ENCODE measurements around the gene FAAP20.

FAAP20 gene

GRCh38 chr1:2190491-2190976, 4.0 kb downstream of the FAAP20 start:
- TF ChIP-seq ESRRG (CRISPR knock-in tag; IDR thresholded peaks at IDR 0.05): no peak
- no peak for TF ChIP-seq ISL1 (CRISPR knock-in tag; IDR thresholded peaks at IDR 0.05)
- no peak for TF ChIP-seq PPARA (CRISPR knock-in tag; IDR thresholded peaks at IDR 0.05; ENCODE audit: borderline replicate concordance)
- no peak for TF ChIP-seq ZFP3 (CRISPR knock-in tag; IDR thresholded peaks at IDR 0.05)
- TF ChIP-seq TCF4 (CRISPR knock-in tag; IDR thresholded peaks at IDR 0.05; ENCODE audit: borderline replicate concordance): no peak
- no peak for TF ChIP-seq ZNF8 (CRISPR knock-in tag; IDR thresholded peaks at IDR 0.05)
- TF ChIP-seq ZC3H10 (CRISPR knock-in tag; IDR thresholded peaks at IDR 0.05): no peak
- no peak for TF ChIP-seq ARNTL (CRISPR knock-in tag; IDR thresholded peaks at IDR 0.05; ENCODE audit: borderline replicate concordance, low read depth)
- no peak for TF ChIP-seq RARB (CRISPR knock-in tag; IDR thresholded peaks at IDR 0.05)
- TF ChIP-seq ZFP30 (CRISPR knock-in tag; IDR thresholded peaks at IDR 0.05): no peak
- TF ChIP-seq, protein P1, sequence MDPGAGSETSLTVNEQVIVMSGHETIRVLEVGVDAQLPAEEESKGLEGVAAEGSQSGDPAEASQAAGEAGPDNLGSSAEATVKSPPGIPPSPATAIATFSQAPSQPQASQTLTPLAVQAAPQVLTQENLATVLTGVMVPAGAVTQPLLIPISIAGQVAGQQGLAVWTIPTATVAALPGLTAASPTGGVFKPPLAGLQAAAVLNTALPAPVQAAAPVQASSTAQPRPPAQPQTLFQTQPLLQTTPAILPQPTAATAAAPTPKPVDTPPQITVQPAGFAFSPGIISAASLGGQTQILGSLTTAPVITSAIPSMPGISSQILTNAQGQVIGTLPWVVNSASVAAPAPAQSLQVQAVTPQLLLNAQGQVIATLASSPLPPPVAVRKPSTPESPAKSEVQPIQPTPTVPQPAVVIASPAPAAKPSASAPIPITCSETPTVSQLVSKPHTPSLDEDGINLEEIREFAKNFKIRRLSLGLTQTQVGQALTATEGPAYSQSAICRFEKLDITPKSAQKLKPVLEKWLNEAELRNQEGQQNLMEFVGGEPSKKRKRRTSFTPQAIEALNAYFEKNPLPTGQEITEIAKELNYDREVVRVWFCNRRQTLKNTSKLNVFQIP (CRISPR knock-in tag; IDR thresholded peaks at IDR 0.05; ENCODE audit: borderline replicate concordance, low read depth): no peak
- no peak for TF ChIP-seq ZNF565 (CRISPR knock-in tag; conservative IDR thresholded peaks at IDR 0.05; ENCODE audit: low read depth)
- TF ChIP-seq, protein P2, sequence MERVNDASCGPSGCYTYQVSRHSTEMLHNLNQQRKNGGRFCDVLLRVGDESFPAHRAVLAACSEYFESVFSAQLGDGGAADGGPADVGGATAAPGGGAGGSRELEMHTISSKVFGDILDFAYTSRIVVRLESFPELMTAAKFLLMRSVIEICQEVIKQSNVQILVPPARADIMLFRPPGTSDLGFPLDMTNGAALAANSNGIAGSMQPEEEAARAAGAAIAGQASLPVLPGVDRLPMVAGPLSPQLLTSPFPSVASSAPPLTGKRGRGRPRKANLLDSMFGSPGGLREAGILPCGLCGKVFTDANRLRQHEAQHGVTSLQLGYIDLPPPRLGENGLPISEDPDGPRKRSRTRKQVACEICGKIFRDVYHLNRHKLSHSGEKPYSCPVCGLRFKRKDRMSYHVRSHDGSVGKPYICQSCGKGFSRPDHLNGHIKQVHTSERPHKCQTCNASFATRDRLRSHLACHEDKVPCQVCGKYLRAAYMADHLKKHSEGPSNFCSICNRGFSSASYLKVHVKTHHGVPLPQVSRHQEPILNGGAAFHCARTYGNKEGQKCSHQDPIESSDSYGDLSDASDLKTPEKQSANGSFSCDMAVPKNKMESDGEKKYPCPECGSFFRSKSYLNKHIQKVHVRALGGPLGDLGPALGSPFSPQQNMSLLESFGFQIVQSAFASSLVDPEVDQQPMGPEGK (CRISPR knock-in tag; IDR thresholded peaks at IDR 0.05; ENCODE audit: borderline replicate concordance): no peak
- TF ChIP-seq, protein P3, sequence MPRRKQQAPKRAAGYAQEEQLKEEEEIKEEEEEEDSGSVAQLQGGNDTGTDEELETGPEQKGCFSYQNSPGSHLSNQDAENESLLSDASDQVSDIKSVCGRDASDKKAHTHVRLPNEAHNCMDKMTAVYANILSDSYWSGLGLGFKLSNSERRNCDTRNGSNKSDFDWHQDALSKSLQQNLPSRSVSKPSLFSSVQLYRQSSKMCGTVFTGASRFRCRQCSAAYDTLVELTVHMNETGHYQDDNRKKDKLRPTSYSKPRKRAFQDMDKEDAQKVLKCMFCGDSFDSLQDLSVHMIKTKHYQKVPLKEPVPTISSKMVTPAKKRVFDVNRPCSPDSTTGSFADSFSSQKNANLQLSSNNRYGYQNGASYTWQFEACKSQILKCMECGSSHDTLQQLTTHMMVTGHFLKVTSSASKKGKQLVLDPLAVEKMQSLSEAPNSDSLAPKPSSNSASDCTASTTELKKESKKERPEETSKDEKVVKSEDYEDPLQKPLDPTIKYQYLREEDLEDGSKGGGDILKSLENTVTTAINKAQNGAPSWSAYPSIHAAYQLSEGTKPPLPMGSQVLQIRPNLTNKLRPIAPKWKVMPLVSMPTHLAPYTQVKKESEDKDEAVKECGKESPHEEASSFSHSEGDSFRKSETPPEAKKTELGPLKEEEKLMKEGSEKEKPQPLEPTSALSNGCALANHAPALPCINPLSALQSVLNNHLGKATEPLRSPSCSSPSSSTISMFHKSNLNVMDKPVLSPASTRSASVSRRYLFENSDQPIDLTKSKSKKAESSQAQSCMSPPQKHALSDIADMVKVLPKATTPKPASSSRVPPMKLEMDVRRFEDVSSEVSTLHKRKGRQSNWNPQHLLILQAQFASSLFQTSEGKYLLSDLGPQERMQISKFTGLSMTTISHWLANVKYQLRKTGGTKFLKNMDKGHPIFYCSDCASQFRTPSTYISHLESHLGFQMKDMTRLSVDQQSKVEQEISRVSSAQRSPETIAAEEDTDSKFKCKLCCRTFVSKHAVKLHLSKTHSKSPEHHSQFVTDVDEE (CRISPR knock-in tag; IDR thresholded peaks at IDR 0.05): no peak
- TF ChIP-seq OSR1 (CRISPR knock-in tag; IDR thresholded peaks at IDR 0.05): no peak
- TF ChIP-seq ZNF70 (CRISPR knock-in tag; IDR thresholded peaks at IDR 0.05): no peak
- TF ChIP-seq, protein P4, sequence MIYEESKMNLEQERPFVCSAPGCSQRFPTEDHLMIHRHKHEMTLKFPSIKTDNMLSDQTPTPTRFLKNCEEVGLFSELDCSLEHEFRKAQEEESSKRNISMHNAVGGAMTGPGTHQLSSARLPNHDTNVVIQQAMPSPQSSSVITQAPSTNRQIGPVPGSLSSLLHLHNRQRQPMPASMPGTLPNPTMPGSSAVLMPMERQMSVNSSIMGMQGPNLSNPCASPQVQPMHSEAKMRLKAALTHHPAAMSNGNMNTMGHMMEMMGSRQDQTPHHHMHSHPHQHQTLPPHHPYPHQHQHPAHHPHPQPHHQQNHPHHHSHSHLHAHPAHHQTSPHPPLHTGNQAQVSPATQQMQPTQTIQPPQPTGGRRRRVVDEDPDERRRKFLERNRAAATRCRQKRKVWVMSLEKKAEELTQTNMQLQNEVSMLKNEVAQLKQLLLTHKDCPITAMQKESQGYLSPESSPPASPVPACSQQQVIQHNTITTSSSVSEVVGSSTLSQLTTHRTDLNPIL (CRISPR knock-in tag; IDR thresholded peaks at IDR 0.05; ENCODE audit: low read depth): no peak
- no peak for TF ChIP-seq SNAI2 (CRISPR knock-in tag; IDR thresholded peaks at IDR 0.05)
- TF ChIP-seq GLIS3 (CRISPR knock-in tag; IDR thresholded peaks at IDR 0.05): no peak
- no peak for ATAC-seq

DNA sequence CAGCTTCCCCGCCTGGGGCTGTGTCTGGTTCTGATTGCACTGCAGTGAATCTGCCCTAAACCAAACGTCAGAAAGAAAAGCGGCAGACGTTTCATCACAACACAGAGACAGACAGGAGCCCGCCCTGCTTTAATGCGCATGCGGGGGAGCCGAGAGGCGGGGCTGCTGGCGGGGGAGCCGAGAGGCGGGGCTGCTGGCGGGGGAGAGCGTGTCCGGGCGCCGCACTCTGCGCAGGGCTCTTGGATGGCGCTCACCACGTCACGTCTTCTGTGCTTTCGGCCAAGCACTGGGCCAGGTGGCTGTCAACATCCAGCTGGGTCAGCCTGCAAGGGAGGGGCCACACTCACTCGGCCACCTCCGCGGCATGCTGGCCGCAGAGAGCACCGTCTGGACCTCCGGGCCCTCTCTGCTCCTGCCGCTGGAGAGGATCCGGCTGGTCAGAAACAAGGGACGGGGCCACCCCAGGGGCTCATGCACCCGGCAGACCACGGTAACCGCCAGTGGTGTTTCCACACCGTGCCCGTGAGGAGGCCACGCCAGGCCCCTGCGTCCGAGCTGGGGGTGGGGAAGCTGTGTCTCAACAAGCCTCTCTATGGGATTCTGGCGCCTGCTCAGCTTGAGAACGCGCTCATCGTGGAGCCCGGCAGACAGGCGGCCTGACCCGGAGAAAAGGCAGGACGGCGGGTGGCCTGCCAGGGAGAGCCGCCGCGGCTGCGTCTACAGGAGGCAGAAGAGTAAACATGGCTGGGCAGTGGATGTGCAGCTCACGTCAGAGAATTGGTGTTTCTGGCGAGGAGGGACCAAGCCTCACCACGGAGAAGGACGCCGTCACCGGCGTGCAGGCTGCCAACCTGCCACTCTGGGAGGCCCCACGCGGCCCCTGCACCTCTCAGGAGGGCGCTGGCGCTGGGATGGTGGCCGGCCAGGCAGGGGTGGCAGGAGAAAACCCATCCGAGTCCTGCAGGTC, 4.8 kb downstream of the FAAP20 start:
- ATAC-seq: peak; percentile 92
- TF ChIP-seq GLIS3 (CRISPR knock-in tag; IDR thresholded peaks at IDR 0.05): no peak
- TF ChIP-seq TOX (CRISPR knock-in tag; IDR thresholded peaks at IDR 0.05; ENCODE audit: borderline replicate concordance): no peak
- TF ChIP-seq ZNF70 (CRISPR knock-in tag; IDR thresholded peaks at IDR 0.05): no peak
- TF ChIP-seq ZNF565 (CRISPR knock-in tag; conservative IDR thresholded peaks at IDR 0.05; ENCODE audit: low read depth): no peak

- no peak for ATAC-seq
- TF ChIP-seq, protein P3 (CRISPR knock-in tag; IDR thresholded peaks at IDR 0.05): no peak
- no peak for TF ChIP-seq ZNF565 (CRISPR knock-in tag; conservative IDR thresholded peaks at IDR 0.05; ENCODE audit: low read depth)
- TF ChIP-seq, protein P2 (CRISPR knock-in tag; IDR thresholded peaks at IDR 0.05; ENCODE audit: borderline replicate concordance): no peak
- TF ChIP-seq, protein P4 (CRISPR knock-in tag; IDR thresholded peaks at IDR 0.05; ENCODE audit: low read depth): no peak
- no peak for TF ChIP-seq TCF4 (CRISPR knock-in tag; IDR thresholded peaks at IDR 0.05; ENCODE audit: borderline replicate concordance)
- TF ChIP-seq ISL1 (CRISPR knock-in tag; IDR thresholded peaks at IDR 0.05): no peak
- no peak for TF ChIP-seq CSDC2 (CRISPR knock-in tag; IDR thresholded peaks at IDR 0.05)
- no peak for TF ChIP-seq ZFP3 (CRISPR knock-in tag; IDR thresholded peaks at IDR 0.05)
- TF ChIP-seq ESRRG (CRISPR knock-in tag; IDR thresholded peaks at IDR 0.05): no peak
- TF ChIP-seq ARNTL (CRISPR knock-in tag; IDR thresholded peaks at IDR 0.05; ENCODE audit: borderline replicate concordance, low read depth): no peak
- TF ChIP-seq GLIS3 (CRISPR knock-in tag; IDR thresholded peaks at IDR 0.05): no peak
- no peak for TF ChIP-seq SNAI2 (CRISPR knock-in tag; IDR thresholded peaks at IDR 0.05)
Measured at GRCh38 chr1:2188336-2188735, 6.2 kb downstream of the FAAP20 start.

Measured in SK-N-SH treated with all-trans-retinoic acid at 6 μM for 48 hours (cell line).